Breast epithelium (tissue), 3 donors: ENCODE results near the gene GFRA1.

Experiments
- CTCF ChIP-seq, 3 donors: fragments of 450-650 bp; IDR thresholded peaks; one replicate each; pipeline ENCODE4 v1.5.1; 2016 to 2017; ENCODE audit warnings: antibody characterized with exemption in 3 of 3, mild to moderate bottlenecking in 3 of 3, moderate library complexity in 3 of 3
- POLR2A ChIP-seq: fragments of 450-650 bp; IDR thresholded peaks from one replicate; pipeline ENCODE4 v1.6.1; 2016; ENCODE audit warnings: antibody characterized with exemption, mild to moderate bottlenecking, moderate library complexity

- TF ChIP-seq POLR2A (no peak), CTCF (IDR thresholded peaks at IDR 0.05) (no peak)
Observed at GRCh38 chr10:116276981-116277380, 4.0 kb upstream of the GFRA1 start.
